AG04449 (cell line): ENCODE data around the gene PFKFB1.

ENCODE experiments used
- CTCF ChIA-PET: fragments of 350-600 bp; formaldehyde crosslinking; extraction: SDS; loops from one replicate; lab custom pipeline; 2021; ENCODE audit warnings: antibody characterized with exemption; lab: Yijun Ruan, JAX
- POLR2A ChIA-PET: fragments of 400-600, 350-600 bp; formaldehyde crosslinking; extraction: SDS; loops from one replicate; lab custom pipeline; 2020; ENCODE audit warnings: antibody characterized with exemption, inconsistent platforms; lab: Yijun Ruan, JAX
- DNase-seq: peaks from one replicate; pipeline ENCODE4 v3.0.0-alpha.2; 2010; ENCODE audit warnings: low read depth, low spot score
- H3K4me3 ChIP-seq: 2 replicates; pipeline ENCODE4 v1.5.1; 2011; ENCODE audit warnings: low read depth, mild to moderate bottlenecking, control low read depth, low read length
- CTCF ChIP-seq: IDR thresholded peaks from one replicate; pipeline ENCODE4 v1.5.1; 2011; ENCODE audit warnings: mild to moderate bottlenecking, moderate library complexity, low read length, control low read depth, inconsistent platforms; ENCODE audit not compliant: insufficient read depth; ENCODE audit errors: missing control alignments

PFKFB1 gene

GRCh38 chrX:55028611-55029010 is 34.6 kb upstream of the PFKFB1 start:
- ChIA-PET POLR2A (no interaction called here), CTCF (no interaction called here)
- TF ChIP-seq CTCF: no peak
- no peak overlapping the region for H3K4me3 ChIP-seq
- DNase-seq: no peak

GRCh38 chrX:55028040-55028439 is 34.1 kb upstream of the PFKFB1 start:
- DNase-seq: no peak
- POLR2A ChIA-PET: no interaction called here
- CTCF ChIA-PET: no interaction called here
- no peak overlapping the region for H3K4me3 ChIP-seq
- TF ChIP-seq CTCF: no peak

- no peak for DNase-seq
- no peak for TF ChIP-seq CTCF
- ChIA-PET CTCF (no interaction called here), POLR2A (no interaction called here)
- no peak overlapping the region for H3K4me3 ChIP-seq
These were observed 32.9 kb upstream of the PFKFB1 start for GRCh38 chrX:55026840-55027239.

- CTCF ChIA-PET: no interaction called here
- DNase-seq: no peak
- TF ChIP-seq CTCF: no peak
- H3K4me3 ChIP-seq: no peak overlapping the region
- POLR2A ChIA-PET: no interaction called here
These were observed 32.2 kb upstream of the PFKFB1 start for GRCh38 chrX:55026143-55026542.

- POLR2A ChIA-PET: no interaction called here
- H3K4me3 ChIP-seq: no peak overlapping the region
- no peak for DNase-seq
- CTCF ChIA-PET: no interaction called here
- TF ChIP-seq CTCF: no peak
These were observed 20.9 kb upstream of the PFKFB1 start for GRCh38 chrX:55014897-55015299.

- DNase-seq: no peak
- no peak overlapping the region for H3K4me3 ChIP-seq
- no peak for TF ChIP-seq CTCF
- ChIA-PET CTCF (interaction anchor here (0.7 to 1.0 kb wide), 3 partner anchors 10 to 372 kb away, joined by 3 read pairs; no protein-coding TSS in a partner anchor), POLR2A (no interaction called here)
These were observed 17.3 kb upstream of the PFKFB1 start for GRCh38 chrX:55011294-55011693.
